Gastroesophageal sphincter (tissue), 4 donors: Measurements from ENCODE around the gene MEA1. TPM values are rescaled to one million over a fixed set of nuclear protein-coding genes. Genes with fewer than 3 reads are reported as not detected.
A peak's percentile ranks its signal among the peaks of the same experiment; 100 is the strongest.
"Not testable (repeated sequence)": the region's sequence is repeated elsewhere in the genome, so short reads cannot be mapped to it uniquely, and the experiment has no call there.

ENCODE experiments used
- ATAC-seq: fragments of 150-250 bp; one replicate; pipeline ENCODE4 v1.9.1; 2016; ENCODE audit warnings: mild to moderate bottlenecking, moderate library complexity
- H3K27ac ChIP-seq, 4 donors: fragments of 200-600 bp; sonication (generic) in 3 of 4; 1 replicate in 3 of 4; 2 replicates in 1 of 4; pipeline ENCODE4 v1.5.1; 2016 to 2019
- H3K27me3 ChIP-seq: fragments of 200-600 bp; sonication (generic); one replicate; pipeline ENCODE4 v1.5.1; 2019
- H3K36me3 ChIP-seq, 2 donors: fragments of 200-600 bp; sonication (generic); one replicate each; pipeline ENCODE4 v1.5.1; 2019; ENCODE audit warnings: control low read depth in 1 of 2
- H3K4me1 ChIP-seq, 3 donors: fragments of 200-600 bp; sonication (generic); 1 replicate in 2 of 3; 2 replicates in 1 of 3; pipeline ENCODE4 v1.5.1; 2016 to 2019; ENCODE audit warnings: control low read depth in 2 of 3
- H3K4me3 ChIP-seq, 2 donors: fragments of 200-600 bp; sonication (generic); one replicate each; pipeline ENCODE4 v1.5.1; 2019; ENCODE audit warnings: mild to moderate bottlenecking in 1 of 2, moderate library complexity in 1 of 2
- H3K9me3 ChIP-seq, 3 donors: fragments of 200-600 bp; sonication (generic); one replicate each; pipeline ENCODE4 v1.5.1; 2017 to 2019; ENCODE audit warnings: control low read depth in 2 of 3
- CTCF ChIP-seq, 4 experiments: fragments of 200-600 bp in 2 of 4; fragments of 450-650 bp in 2 of 4; sonication (generic) in 1 of 4; IDR thresholded peaks; one replicate each; pipeline ENCODE4 v1.5.1; 2017 to 2019; ENCODE audit warnings: antibody characterized with exemption in 4 of 4, mild to moderate bottlenecking in 2 of 4, moderate library complexity in 2 of 4
- EP300 ChIP-seq: sonication (generic); formaldehyde crosslinking; IDR thresholded peaks from one replicate; pipeline ENCODE4 v1.6.1; 2017; ENCODE audit warnings: antibody characterized with exemption, mild to moderate bottlenecking
- POLR2A ChIP-seq, 2 donors: fragments of 450-650 bp; IDR thresholded peaks; one replicate each; pipeline ENCODE4 v1.6.1; 2017; ENCODE audit warnings: antibody characterized with exemption in 2 of 2, mild to moderate bottlenecking in 2 of 2, moderate library complexity in 1 of 2
- POLR2AphosphoS5 ChIP-seq: sonication (generic); formaldehyde crosslinking; IDR thresholded peaks from one replicate; pipeline ENCODE4 v1.6.1; 2017; ENCODE audit warnings: antibody characterized with exemption
- WGBS, 2 donors: methylation state at CpG; one replicate each; pipeline ENCODE4 v1.1.5; 2018; ENCODE audit warnings: low coverage in 1 of 2; 5-methylcytosine and 5-hydroxymethylcytosine counted together
- total RNA-seq, 4 donors: library from RNA; depleted of rRNA; stranded (reverse); fragments of >200 nt; gene quantifications; one replicate each; pipeline ENCODE4 v1.1.0, GENCODE V29; 2016

MEA1 gene
- total RNA-seq, 4 donors from 2014 or later = 56.0 to 62.1 (median 58.3) TPM

GRCh38 chr6:43007126-43007525 is 6.6 kb downstream of the MEA1 start:
- H3K9me3 ChIP-seq = no peaks in the 10 kb centered on the region
- TF ChIP-seq CTCF (IDR thresholded peaks at IDR 0.05) (no peak), POLR2A (IDR thresholded peaks at IDR 0.05) (peak in 1 of 2 donors; percentile 9), EP300 (no peak), POLR2AphosphoS5 (no peak)
- no peaks in the 10 kb centered on the region for H3K27me3 ChIP-seq
- ATAC-seq = no peak
- H3K4me1 ChIP-seq = peaks cover 0 to 7% (median 0%) of the 10 kb centered on the region in 3 donors
- peaks cover 0 to 76% of the 10 kb centered on the region in 2 donors for H3K36me3 ChIP-seq
- H3K4me3 ChIP-seq = no peak overlapping the region
- 90% methylated on average over 6 of the region's 9 CpGs; no CpG with 5 or more reads in 1 of the 2 donors for WGBS, 2 donors
- no peak overlapping the region for H3K27ac ChIP-seq

GRCh38 chr6:43006251-43006650 is 7.5 kb downstream of the MEA1 start:
- H3K4me1 ChIP-seq = no peaks in the 10 kb centered on the region
- ATAC-seq = no peak
- no peaks in the 10 kb centered on the region for H3K27me3 ChIP-seq
- H3K4me3 ChIP-seq = no peak overlapping the region
- no peak overlapping the region for H3K27ac ChIP-seq
- TF ChIP-seq EP300 (no peak), CTCF (IDR thresholded peaks at IDR 0.05) (no peak), POLR2A (IDR thresholded peaks at IDR 0.05) (no peak), POLR2AphosphoS5 (no peak)
- peaks cover 0 to 72% of the 10 kb centered on the region in 2 donors for H3K36me3 ChIP-seq
- no peaks in the 10 kb centered on the region for H3K9me3 ChIP-seq
- 93 to 100% methylated on average over 1 to 4 of the region's 11 CpGs for WGBS, 2 donors

GRCh38 chr6:43005844-43006243 is 7.9 kb downstream of the MEA1 start:
- no peaks in the 10 kb centered on the region for H3K4me1 ChIP-seq
- no peaks in the 10 kb centered on the region for H3K27me3 ChIP-seq
- TF ChIP-seq EP300 (no peak), POLR2A (IDR thresholded peaks at IDR 0.05) (no peak), POLR2AphosphoS5 (no peak), CTCF (IDR thresholded peaks at IDR 0.05) (no peak)
- H3K27ac ChIP-seq = no peak overlapping the region
- no peak for ATAC-seq
- peaks cover 0 to 71% of the 10 kb centered on the region in 2 donors for H3K36me3 ChIP-seq
- no peak overlapping the region for H3K4me3 ChIP-seq
- H3K9me3 ChIP-seq = no peaks in the 10 kb centered on the region
- 73 to 82% methylated on average over 3 to 5 of the region's 5 CpGs for WGBS, 2 donors

- Histone ChIP-seq H3K27ac (no peak overlapping the region), H3K27me3 (no peaks in the 10 kb centered on the region), H3K4me1 (no peaks in the 10 kb centered on the region), H3K4me3 (no peak overlapping the region), H3K9me3 (no peaks in the 10 kb centered on the region), H3K36me3 (peaks cover 0 to 38% of the 10 kb centered on the region in 2 donors)
- TF ChIP-seq EP300 (no peak), POLR2AphosphoS5 (no peak), CTCF (IDR thresholded peaks at IDR 0.05) (no peak), POLR2A (IDR thresholded peaks at IDR 0.05) (no peak)
- WGBS, 2 donors = 94 to 97% methylated on average over 5 to 8 of the region's 8 CpGs
- ATAC-seq = no peak
These were observed 11.9 kb downstream of the MEA1 start for GRCh38 chr6:43001843-43002242.

GRCh38 chr6:42998205-42998604 is 15.5 kb downstream of the MEA1 start:
- H3K9me3 ChIP-seq, ATAC-seq, H3K4me3 ChIP-seq, H3K27ac ChIP-seq, H3K27me3 ChIP-seq, H3K4me1 ChIP-seq: not testable (repeated sequence)
- 80 to 100% methylated on average over 1 to 3 of the region's 9 CpGs for WGBS, 2 donors
- peaks cover 0 to 38% of the 10 kb centered on the region in 2 donors for H3K36me3 ChIP-seq
